GM12878 (cell line): ENCODE data around the gene FSD1L. TPM values are rescaled to one million over a fixed set of nuclear protein-coding genes. Genes with fewer than 3 reads are reported as not detected.

ENCODE experiments used
- ATAC-seq: fragments of 200-7000 bp; cut with Tn5 transposase; 3 replicates; pipeline ENCODE4 v1.9.1; 2020; ENCODE audit warnings: mild to moderate bottlenecking, moderate library complexity
- BruUV-seq: library from RNA; stranded (reverse); fragments of 400-500 nt; replicated peaks from 2 replicates; lab custom pipeline; 2021; lab: Mats Ljungman, UMichigan
- CTCF ChIA-PET: fragments of 300-600 bp; sonication (Branson Sonifier 250); formaldehyde crosslinking; extraction: SDS; loops from one replicate; lab custom pipeline; 2021; ENCODE audit warnings: inconsistent platforms; lab: Yijun Ruan, JAX
- POLR2A ChIA-PET: fragments of 350-600 bp; formaldehyde crosslinking; extraction: SDS; loops from one replicate; lab custom pipeline; 2021; ENCODE audit warnings: inconsistent platforms; lab: Charles Lee
- RAD21 ChIA-PET: fragments of 300-600 bp; sonication (Branson Sonifier 250); formaldehyde crosslinking; loops from one replicate; lab custom pipeline; 2023; ENCODE audit warnings: antibody characterized with exemption; ENCODE audit not compliant: unreplicated experiment; lab: Charles Lee
- SMC1A ChIA-PET: fragments of 300-600 bp; sonication (Branson Sonifier 250); formaldehyde crosslinking; loops from one replicate; lab custom pipeline; 2023; ENCODE audit not compliant: unreplicated experiment, uncharacterized antibody; lab: Charles Lee
- DNase-seq: peaks from one replicate; pipeline ENCODE4 v3.0.0-alpha.2; 2011; ENCODE audit warnings: low read depth, low spot score
- FAIRE-seq: peaks from 3 replicates; lab custom pipeline; 2011; peaks lifted over from hg19 to GRCh38; lab: Jason Lieb, UNC
- H2AFZ ChIP-seq: 2 replicates; pipeline ENCODE4 v1.6.0; 2011; ENCODE audit warnings: low read depth, low read length, control low read depth; ENCODE audit not compliant: control insufficient read depth
- H3K27ac ChIP-seq: 2 replicates; pipeline ENCODE4 v1.5.1; 2011; ENCODE audit warnings: control low read depth; ENCODE audit not compliant: control insufficient read depth, insufficient read depth
- H3K27me3 ChIP-seq, 2 experiments: replicated peaks in 1 of 2; 2 replicates each; pipeline versions ENCODE4 v1.6.0 to v1.6.1; 2011; ENCODE audit warnings: low read length in 1 of 2; ENCODE audit not compliant: control insufficient read depth in 2 of 2, insufficient read depth in 2 of 2
- H3K36me3 ChIP-seq, 2 experiments: 2 replicates each; pipeline ENCODE4 v1.5.1; 2011; ENCODE audit warnings: low read length in 1 of 2; ENCODE audit not compliant: control insufficient read depth in 2 of 2, insufficient read depth in 2 of 2
- H3K4me1 ChIP-seq: 2 replicates; pipeline ENCODE4 v1.6.1; 2011; ENCODE audit warnings: mild to moderate bottlenecking, low read length, moderate library complexity, mixed read lengths; ENCODE audit not compliant: control insufficient read depth, insufficient read depth
- H3K4me2 ChIP-seq: 2 replicates; pipeline ENCODE4 v1.6.0; 2011; ENCODE audit warnings: control low read depth; ENCODE audit not compliant: control insufficient read depth, insufficient read depth
- H3K4me3 ChIP-seq: fragments of 200-600 bp; sonication (generic); 2 replicates; pipeline ENCODE4 v1.5.1; 2016
- H3K79me2 ChIP-seq: 2 replicates; pipeline ENCODE4 v1.6.0; 2011; ENCODE audit warnings: low read length; ENCODE audit not compliant: control insufficient read depth, insufficient read depth
- H3K9ac ChIP-seq: 2 replicates; pipeline ENCODE4 v1.8.0; 2011; ENCODE audit warnings: low read length, control low read depth, mixed read lengths; ENCODE audit not compliant: control insufficient read depth, insufficient read depth
- H3K9me3 ChIP-seq: replicated peaks from 3 replicates; pipeline ENCODE4 v1.5.1; 2011; ENCODE audit warnings: mild to moderate bottlenecking, low read length; ENCODE audit not compliant: control insufficient read depth, insufficient read depth
- H4K20me1 ChIP-seq: 2 replicates; pipeline ENCODE4 v1.6.0; 2011; ENCODE audit not compliant: control insufficient read depth, insufficient read depth
- BCL11A ChIP-seq: IDR thresholded peaks from 2 replicates; pipeline ENCODE4 v1.6.1; 2011; ENCODE audit warnings: low read depth, low read length
- ETV6 ChIP-seq, 2 experiments: fragments of 450-650 bp in 1 of 2; IDR thresholded peaks in 1 of 2; conservative IDR thresholded peaks in 1 of 2; 2 replicates each; pipeline ENCODE4 v1.6.1; 2014; ENCODE audit warnings: antibody characterized with exemption in 1 of 2, borderline replicate concordance in 1 of 2, low read depth in 1 of 2, mild to moderate bottlenecking in 1 of 2, moderate library complexity in 1 of 2
- FOXM1 ChIP-seq: IDR thresholded peaks from 2 replicates; pipeline ENCODE4 v1.6.1; 2012; ENCODE audit warnings: low read depth, mild to moderate bottlenecking, inconsistent platforms, low read length, moderate library complexity
- MXI1 ChIP-seq: fragments of 150-350 bp; IDR thresholded peaks from 2 replicates; pipeline ENCODE4 v1.6.1; 2011; ENCODE audit warnings: low read depth, mild to moderate bottlenecking, inconsistent platforms, low read length, improper control_type of control experiment
- NBN ChIP-seq: fragments of 450-650 bp; IDR thresholded peaks from 2 replicates; pipeline ENCODE4 v1.6.1; 2016
- NFYB ChIP-seq: IDR thresholded peaks from 2 replicates; pipeline ENCODE4 v1.6.1; 2011; ENCODE audit warnings: low read depth, mild to moderate bottlenecking, low read length, improper control_type of control experiment, moderate library complexity; ENCODE audit not compliant: insufficient read depth
- NRF1 ChIP-seq: conservative IDR thresholded peaks from 2 replicates; pipeline ENCODE4 v1.6.1; 2011; ENCODE audit warnings: mild to moderate bottlenecking, low read depth, low read length, improper control_type of control experiment
- PAX5 ChIP-seq: IDR thresholded peaks from 2 replicates; pipeline ENCODE4 v1.6.1; 2011; ENCODE audit warnings: low read depth, low read length, borderline replicate concordance
- RBBP5 ChIP-seq: fragments of 200-600 bp; sonication (generic); conservative IDR thresholded peaks from 2 replicates; pipeline ENCODE4 v1.6.1; 2016
- SMC3 ChIP-seq: IDR thresholded peaks from 2 replicates; pipeline ENCODE4 v1.6.1; 2011; ENCODE audit warnings: low read length, improper control_type of control experiment, borderline replicate concordance
- SRF ChIP-seq, 2 experiments: IDR thresholded peaks; 2 replicates each; pipeline ENCODE4 v1.6.1; 2011; ENCODE audit warnings: low read depth in 2 of 2, low read length in 2 of 2, mild to moderate bottlenecking in 1 of 2, moderate library complexity in 1 of 2
- TCF12 ChIP-seq: IDR thresholded peaks from 2 replicates; pipeline ENCODE4 v1.6.1; 2011; ENCODE audit warnings: low read depth, mild to moderate bottlenecking, low read length
- YY1 ChIP-seq: IDR thresholded peaks from 2 replicates; pipeline ENCODE4 v1.6.1; 2011; ENCODE audit warnings: low read depth, mild to moderate bottlenecking, low read length
- ZSCAN29 ChIP-seq: fragments of 450-650 bp; IDR thresholded peaks from 2 replicates; pipeline ENCODE4 v1.6.1; 2017; ENCODE audit warnings: mild to moderate bottlenecking, moderate library complexity
- WGBS: methylation state at CpG from one replicate; pipeline ENCODE4 v1.1.6; 2016; ENCODE audit warnings: low lambda C conversion rate; ENCODE audit not compliant: insufficient replicate concordance, insufficient coverage; ENCODE audit errors: missing lambda C conversion rate; 5-methylcytosine and 5-hydroxymethylcytosine counted together
- in situ Hi-C: fragments of 300-500 bp; cut with MboI; formaldehyde crosslinking; loops from 9 replicates; pipeline ENCODE4 v1.14.3; 2018; ENCODE audit warnings: mixed read lengths
- intact Hi-C: fragments of 100-400 bp; cut with micrococcal nuclease; formaldehyde crosslinking; loops from one replicate; pipeline ENCODE4 v1.14.2; 2022; ENCODE audit not compliant: unreplicated experiment
- polyA plus RNA-seq, 11 experiments: library from polyadenylated mRNA; depleted of rRNA in 4 of 11; unstranded in 6 of 11; stranded (reverse) in 5 of 11; fragments of >200 nt; fragmentation: Nextera tagmentation in 4 of 11; fragmentation: Illumina TruSeq in 1 of 11; extraction: Ambion mirVana in 4 of 11; extraction: Trizol in 1 of 11; gene quantifications; 1 replicate in 1 of 11; 2 replicates in 10 of 11; pipeline versions ENCODE4 v1.2.1 to v1.2.3, GENCODE V29; 2011 to 2016; ENCODE audit warnings: inconsistent platforms in 2 of 11, missing spikeins in 2 of 11, low read depth in 1 of 11
- total RNA-seq, 4 experiments: library from RNA; depleted of rRNA in 3 of 4; stranded (reverse); fragments of >200 nt in 3 of 4; fragmentation: Illumina TruSeq in 1 of 4; extraction: Trizol in 1 of 4; gene quantifications; 2 replicates each; pipeline versions ENCODE4 v1.2.1 to v1.2.3, GENCODE V29; 2013 to 2021
- TF ChIP-seq, protein P1 (sequence below): fragments of 450-650 bp; IDR thresholded peaks from 2 replicates; pipeline ENCODE4 v1.6.1; 2016; ENCODE audit warnings: mild to moderate bottlenecking
- TF ChIP-seq, protein P2 (sequence below): fragments of 150-350 bp; IDR thresholded peaks from 2 replicates; pipeline ENCODE4 v1.6.1; 2016; ENCODE audit warnings: low read depth, low read length

Gene FSD1L
- total and polyA plus RNA-seq, 10 of the 15 experiments (the other 5 are each of a cell fraction or from before 2014, with no cell fraction given), result 11.9 to 52.4 (median 17.0) TPM

DNA sequence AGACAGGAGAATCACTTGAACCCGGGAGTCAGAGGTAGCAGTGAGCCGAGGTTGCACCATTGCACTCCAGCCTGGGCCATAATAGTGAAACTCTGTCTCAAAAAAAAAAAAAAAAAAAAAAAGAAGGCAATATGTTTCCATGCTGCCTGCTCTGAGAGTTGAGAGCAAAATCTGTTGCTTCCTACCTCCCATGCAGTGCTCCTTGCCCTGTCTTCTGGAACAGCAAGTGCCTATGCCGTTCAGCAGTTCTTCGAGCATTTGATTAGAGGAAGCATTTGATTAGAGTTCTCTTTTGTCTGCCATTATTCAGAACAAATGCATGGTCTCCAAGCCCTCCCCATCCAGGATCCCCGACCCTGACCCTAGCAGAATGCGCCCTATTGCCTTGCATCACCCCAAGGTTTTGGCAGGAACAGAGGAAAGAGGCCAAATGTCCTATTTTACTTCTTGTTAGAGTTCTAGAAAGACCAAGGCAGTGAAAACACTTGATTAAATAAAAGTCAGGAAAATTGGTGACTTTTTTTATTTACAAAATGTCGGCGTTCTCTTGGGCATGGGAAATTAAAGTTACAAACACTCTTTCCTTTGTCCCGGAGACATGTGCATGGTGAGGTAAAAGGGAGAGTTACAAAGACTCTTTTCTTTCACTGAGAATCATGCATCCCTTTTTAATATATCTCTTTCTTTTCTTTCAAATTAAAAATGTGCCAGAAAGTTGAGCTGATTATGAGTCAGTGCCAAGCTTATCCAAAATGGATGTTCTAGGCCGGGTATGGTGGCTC, 27.8 kb upstream of the FSD1L start:
- Histone ChIP-seq H3K4me2 (no peak overlapping the region), H3K79me2 (no peaks in the 10 kb centered on the region), H3K36me3 (no peaks in the 10 kb centered on the region), H3K4me1 (peaks cover 9% of the 10 kb centered on the region), H3K4me3 (no peak overlapping the region), H3K27ac (no peak overlapping the region)
- DNase-seq, result no peak
- intact Hi-C loops, result loop anchor here (5.0 kb wide), 1 partner anchor 493 kb away; the partner anchor contains the start of gene ABCA1
- SMC1A ChIA-PET, result interaction anchor here (0.6 to 1.2 kb wide), 3 partner anchors 294 to 557 kb away, joined by 3 to 4 read pairs (median 3); no protein-coding TSS in a partner anchor
- TF ChIP-seq SRF (IDR thresholded peaks at IDR 0.05; ENCODE audit: low read depth in 2 of 2, low read length in 2 of 2) (no peak), NRF1 (no peak), BCL11A (no peak), NBN (no peak), YY1 (no peak), RBBP5 (no peak), MXI1 (no peak), ZSCAN29 (no peak), SMC3 (no peak), PAX5 (no peak), NFYB (no peak), FOXM1 (no peak), ETV6 (conservative IDR thresholded peaks at IDR 0.05 in 1 of 2, IDR thresholded peaks at IDR 0.05 in 1 of 2; ENCODE audit: borderline replicate concordance in 1 of 2, low read depth in 1 of 2) (no peak), TCF12 (no peak)
- TF ChIP-seq, protein P1, sequence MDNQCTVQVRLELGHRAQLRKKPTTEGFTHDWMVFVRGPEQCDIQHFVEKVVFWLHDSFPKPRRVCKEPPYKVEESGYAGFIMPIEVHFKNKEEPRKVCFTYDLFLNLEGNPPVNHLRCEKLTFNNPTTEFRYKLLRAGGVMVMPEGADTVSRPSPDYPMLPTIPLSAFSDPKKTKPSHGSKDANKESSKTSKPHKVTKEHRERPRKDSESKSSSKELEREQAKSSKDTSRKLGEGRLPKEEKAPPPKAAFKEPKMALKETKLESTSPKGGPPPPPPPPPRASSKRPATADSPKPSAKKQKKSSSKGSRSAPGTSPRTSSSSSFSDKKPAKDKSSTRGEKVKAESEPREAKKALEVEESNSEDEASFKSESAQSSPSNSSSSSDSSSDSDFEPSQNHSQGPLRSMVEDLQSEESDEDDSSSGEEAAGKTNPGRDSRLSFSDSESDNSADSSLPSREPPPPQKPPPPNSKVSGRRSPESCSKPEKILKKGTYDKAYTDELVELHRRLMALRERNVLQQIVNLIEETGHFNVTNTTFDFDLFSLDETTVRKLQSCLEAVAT, result no peak
- TF ChIP-seq, protein P2, sequence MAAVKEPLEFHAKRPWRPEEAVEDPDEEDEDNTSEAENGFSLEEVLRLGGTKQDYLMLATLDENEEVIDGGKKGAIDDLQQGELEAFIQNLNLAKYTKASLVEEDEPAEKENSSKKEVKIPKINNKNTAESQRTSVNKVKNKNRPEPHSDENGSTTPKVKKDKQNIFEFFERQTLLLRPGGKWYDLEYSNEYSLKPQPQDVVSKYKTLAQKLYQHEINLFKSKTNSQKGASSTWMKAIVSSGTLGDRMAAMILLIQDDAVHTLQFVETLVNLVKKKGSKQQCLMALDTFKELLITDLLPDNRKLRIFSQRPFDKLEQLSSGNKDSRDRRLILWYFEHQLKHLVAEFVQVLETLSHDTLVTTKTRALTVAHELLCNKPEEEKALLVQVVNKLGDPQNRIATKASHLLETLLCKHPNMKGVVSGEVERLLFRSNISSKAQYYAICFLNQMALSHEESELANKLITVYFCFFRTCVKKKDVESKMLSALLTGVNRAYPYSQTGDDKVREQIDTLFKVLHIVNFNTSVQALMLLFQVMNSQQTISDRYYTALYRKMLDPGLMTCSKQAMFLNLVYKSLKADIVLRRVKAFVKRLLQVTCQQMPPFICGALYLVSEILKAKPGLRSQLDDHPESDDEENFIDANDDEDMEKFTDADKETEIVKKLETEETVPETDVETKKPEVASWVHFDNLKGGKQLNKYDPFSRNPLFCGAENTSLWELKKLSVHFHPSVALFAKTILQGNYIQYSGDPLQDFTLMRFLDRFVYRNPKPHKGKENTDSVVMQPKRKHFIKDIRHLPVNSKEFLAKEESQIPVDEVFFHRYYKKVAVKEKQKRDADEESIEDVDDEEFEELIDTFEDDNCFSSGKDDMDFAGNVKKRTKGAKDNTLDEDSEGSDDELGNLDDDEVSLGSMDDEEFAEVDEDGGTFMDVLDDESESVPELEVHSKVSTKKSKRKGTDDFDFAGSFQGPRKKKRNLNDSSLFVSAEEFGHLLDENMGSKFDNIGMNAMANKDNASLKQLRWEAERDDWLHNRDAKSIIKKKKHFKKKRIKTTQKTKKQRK, result no peak
- TF ChIP-seq, all 136 proteins: peak for 0
- ATAC-seq (no peak), FAIRE-seq (no peak)
- Histone ChIP-seq H3K27me3 (no peaks in the 10 kb centered on the region), H3K9ac (no peak overlapping the region), H4K20me1 (no peaks in the 10 kb centered on the region), H2AFZ (no peak overlapping the region), H3K9me3 (no peaks in the 10 kb centered on the region)
- ChIA-PET POLR2A (no interaction called here), RAD21 (no interaction called here), CTCF (interaction anchor here (0.8 to 7.3 kb wide), 4 partner anchors 9 to 557 kb away, joined by 3 to 66 read pairs (median 4); no protein-coding TSS in a partner anchor)
- BruUV-seq, result no TSS peak
- in situ Hi-C loops, result loop anchor here (5.0 kb wide), 4 partner anchors 263 to 643 kb away; no protein-coding TSS in a partner anchor
- 94% methylated on average over 10 of the region's 10 CpGs for WGBS
